HG02571 (cell line): ENCODE measurements around the gene CDC20.

ENCODE experiments used
- ATAC-seq: cut with Tn5 transposase; IDR thresholded peaks from one replicate; pipeline ENCODE4 v1.9.1; 2021; ENCODE audit warnings: mild to moderate bottlenecking, moderate library complexity; ENCODE audit not compliant: unreplicated experiment

The CDC20 gene

GRCh38 chr1:43358746-43359693 is at the start of gene CDC20:
TSS of gene CDC20 (plus strand) at chr1:43358981. CDS start at chr1:43359216, 235 bp downstream.
- peak; percentile 94 for ATAC-seq

GRCh38 chr1:43309405-43310025 is 49.3 kb upstream of the CDC20 start:
- no peak for ATAC-seq

GRCh38 chr1:43311521-43311920 is 47.3 kb upstream of the CDC20 start:
- no peak for ATAC-seq

- no peak for ATAC-seq
Observed at GRCh38 chr1:43312212-43312623, 46.6 kb upstream of the CDC20 start.

- ATAC-seq, result no peak
Observed at GRCh38 chr1:43312663-43313515, 45.9 kb upstream of the CDC20 start.

- ATAC-seq, result no peak
Observed at GRCh38 chr1:43313771-43314170, 45.0 kb upstream of the CDC20 start.

- ATAC-seq, result no peak
Observed at GRCh38 chr1:43314233-43314632, 44.5 kb upstream of the CDC20 start.

GRCh38 chr1:43315481-43315880 is 43.3 kb upstream of the CDC20 start:
- ATAC-seq, result no peak

- ATAC-seq, result no peak
Observed at GRCh38 chr1:43315963-43316737, 42.6 kb upstream of the CDC20 start.

- no peak for ATAC-seq
Observed at GRCh38 chr1:43316738-43317520, 41.9 kb upstream of the CDC20 start.

GRCh38 chr1:43317817-43318471 is 40.8 kb upstream of the CDC20 start:
- no peak for ATAC-seq

- no peak for ATAC-seq
Observed at GRCh38 chr1:43318831-43319230, 40.0 kb upstream of the CDC20 start.

- no peak for ATAC-seq
Observed at GRCh38 chr1:43319288-43319687, 39.5 kb upstream of the CDC20 start.

- ATAC-seq, result no peak
Observed at GRCh38 chr1:43319766-43320165, 39.0 kb upstream of the CDC20 start.

- no peak for ATAC-seq
Observed at GRCh38 chr1:43321331-43321891, 37.4 kb upstream of the CDC20 start.

- ATAC-seq, result no peak
Observed at GRCh38 chr1:43322506-43322905, 36.3 kb upstream of the CDC20 start.

GRCh38 chr1:43324810-43325209 is 34.0 kb upstream of the CDC20 start:
- ATAC-seq, result no peak

- ATAC-seq, result no peak
Observed at GRCh38 chr1:43325381-43325780, 33.4 kb upstream of the CDC20 start.
